ENCODE results near the gene GPN2.

The GPN2 gene

GRCh38 chr1:26864610-26865480 is 25.2 kb downstream of the GPN2 start:
- Histone ChIP-seq H3K27ac (peak overlapping the region; percentile 95), H3K9me3 (ENCODE audit: severe bottlenecking) (no peaks in the 10 kb centered on the region), H3K36me3 (no peaks in the 10 kb centered on the region), H3K4me3 (ENCODE audit: low read depth, low read length) (peak overlapping the region; percentile 72), H3K27me3 (ENCODE audit: insufficient read depth, low read depth, severe bottlenecking) (no peaks in the 10 kb centered on the region)
- TF ChIP-seq CTCF (IDR thresholded peaks at IDR 0.05; ENCODE audit: low read depth, low read length): no peak
- peak; percentile 97 for DNase-seq

- Histone ChIP-seq H3K27me3 (ENCODE audit: insufficient read depth, low read depth, severe bottlenecking) (no peaks in the 10 kb centered on the region), H3K4me3 (ENCODE audit: low read depth, low read length) (no peak overlapping the region), H3K9me3 (ENCODE audit: severe bottlenecking) (no peaks in the 10 kb centered on the region), H3K36me3 (no peaks in the 10 kb centered on the region), H3K27ac (no peak overlapping the region)
- TF ChIP-seq CTCF (IDR thresholded peaks at IDR 0.05; ENCODE audit: low read depth, low read length): no peak
- no peak for DNase-seq
Measured at GRCh38 chr1:26863685-26864077, 26.4 kb downstream of the GPN2 start.

- TF ChIP-seq CTCF (IDR thresholded peaks at IDR 0.05; ENCODE audit: low read depth, low read length): peak; percentile 55
- Histone ChIP-seq H3K4me3 (ENCODE audit: low read depth, low read length) (no peak within 1 kb of the TSS), H3K27me3 (ENCODE audit: insufficient read depth, low read depth, severe bottlenecking) (no peaks in the 10 kb centered on the region), H3K27ac (no peak within 1 kb of the TSS; the same call in none of the 2 replicates), H3K36me3 (no peaks in the 10 kb centered on the region), H3K9me3 (ENCODE audit: severe bottlenecking) (no peaks in the 10 kb centered on the region)
- DNase-seq: peak; percentile 47
Measured at GRCh38 chr1:26862781-26863684, 27.1 kb downstream of the GPN2 start, which contains the start of gene SFN. SFN (plus strand) TSS chr1:26863149; CDS start chr1:26863213, 64 bp downstream.

GRCh38 chr1:26861889-26862378 is 28.1 kb downstream of the GPN2 start:
- Histone ChIP-seq H3K27ac (no peak overlapping the region), H3K4me3 (ENCODE audit: low read depth, low read length) (no peak overlapping the region), H3K36me3 (no peaks in the 10 kb centered on the region), H3K27me3 (ENCODE audit: insufficient read depth, low read depth, severe bottlenecking) (no peaks in the 10 kb centered on the region), H3K9me3 (ENCODE audit: severe bottlenecking) (no peaks in the 10 kb centered on the region)
- no peak for TF ChIP-seq CTCF (IDR thresholded peaks at IDR 0.05; ENCODE audit: low read depth, low read length)
- DNase-seq: no peak

- H3K4me3 ChIP-seq (ENCODE audit: low read depth, low read length): no peak overlapping the region
- DNase-seq: no peak
- no peak overlapping the region for H3K27ac ChIP-seq
Measured at GRCh38 chr1:26861286-26861701, 28.8 kb downstream of the GPN2 start.

More at GRCh38 chr1:26861286-26861701, 28.8 kb downstream of the GPN2 start:
- no peaks in the 10 kb centered on the region for H3K27me3 ChIP-seq (ENCODE audit: insufficient read depth, low read depth, severe bottlenecking)
- peak; percentile 35; the same call in 1 of the 2 replicates for TF ChIP-seq CTCF (IDR thresholded peaks at IDR 0.05; ENCODE audit: low read depth, low read length)
- no peaks in the 10 kb centered on the region for H3K36me3 ChIP-seq
- H3K9me3 ChIP-seq (ENCODE audit: severe bottlenecking): no peaks in the 10 kb centered on the region
